HEK293 (cell line): ENCODE measurements around the gene PLEKHG7.

Experiments
- HOXA7 ChIP-seq: sonication (generic); formaldehyde crosslinking; IDR thresholded peaks from 2 replicates; pipeline ENCODE4 v1.8.1; 2022; ENCODE audit warnings: missing genetic modification reagents, borderline replicate concordance
- REST ChIP-seq: fragments of 450-650 bp; formaldehyde crosslinking; IDR thresholded peaks from 2 replicates; pipeline ENCODE4 v1.5.1; 2016; ENCODE audit warnings: missing biosample characterization, missing genetic modification characterization
- ZNF18 ChIP-seq: fragments of 450-650 bp; formaldehyde crosslinking; IDR thresholded peaks from 2 replicates; pipeline ENCODE4 v1.5.1; 2016; ENCODE audit warnings: missing biosample characterization, missing genetic modification characterization
- ZNF266 ChIP-seq: fragments of 450-650 bp; formaldehyde crosslinking; IDR thresholded peaks from 2 replicates; pipeline ENCODE4 v1.5.1; 2016; ENCODE audit warnings: missing biosample characterization, missing genetic modification characterization, low read depth
- ZNF350 ChIP-seq: fragments of 450-650 bp; formaldehyde crosslinking; IDR thresholded peaks from 2 replicates; pipeline ENCODE4 v1.5.0; 2017; ENCODE audit warnings: missing biosample characterization, mild to moderate bottlenecking, missing genetic modification characterization
- ZNF416 ChIP-seq: fragments of 450-650 bp; formaldehyde crosslinking; IDR thresholded peaks from 2 replicates; pipeline ENCODE4 v1.5.1; 2016; ENCODE audit warnings: missing biosample characterization, missing genetic modification characterization
- ZNF488 ChIP-seq: fragments of 450-650 bp; formaldehyde crosslinking; IDR thresholded peaks from 2 replicates; pipeline ENCODE4 v1.5.1; 2016; ENCODE audit warnings: missing biosample characterization, missing genetic modification characterization
- ZNF510 ChIP-seq: fragments of 450-650 bp; formaldehyde crosslinking; IDR thresholded peaks from 2 replicates; pipeline ENCODE4 v1.5.1; 2018; ENCODE audit warnings: mild to moderate bottlenecking, missing genetic modification characterization, missing biosample characterization; ENCODE audit not compliant: insufficient replicate concordance
- ZNF555 ChIP-seq: fragments of 450-650 bp; formaldehyde crosslinking; conservative IDR thresholded peaks from 2 replicates; pipeline ENCODE4 v1.5.1; 2017; ENCODE audit warnings: missing biosample characterization, mild to moderate bottlenecking, missing genetic modification characterization, inconsistent platforms
- ZNF596 ChIP-seq: fragments of 450-650 bp; IDR thresholded peaks from 2 replicates; pipeline ENCODE4 v1.5.0; 2018; ENCODE audit warnings: missing biosample characterization, mild to moderate bottlenecking, missing genetic modification characterization, moderate library complexity
- ZNF692 ChIP-seq: fragments of 450-650 bp; formaldehyde crosslinking; IDR thresholded peaks from 2 replicates; pipeline ENCODE4 v1.5.1; 2016; ENCODE audit warnings: missing biosample characterization, missing genetic modification characterization
- TF ChIP-seq, protein P1 (sequence below): fragments of 450-650 bp; formaldehyde crosslinking; IDR thresholded peaks from 2 replicates; pipeline ENCODE4 v1.5.1; 2016; ENCODE audit warnings: missing biosample characterization, missing genetic modification characterization

GRCh38 chr12:92674500-92674899 lies 28.3 kb upstream of the PLEKHG7 start:
- TF ChIP-seq, protein P1, sequence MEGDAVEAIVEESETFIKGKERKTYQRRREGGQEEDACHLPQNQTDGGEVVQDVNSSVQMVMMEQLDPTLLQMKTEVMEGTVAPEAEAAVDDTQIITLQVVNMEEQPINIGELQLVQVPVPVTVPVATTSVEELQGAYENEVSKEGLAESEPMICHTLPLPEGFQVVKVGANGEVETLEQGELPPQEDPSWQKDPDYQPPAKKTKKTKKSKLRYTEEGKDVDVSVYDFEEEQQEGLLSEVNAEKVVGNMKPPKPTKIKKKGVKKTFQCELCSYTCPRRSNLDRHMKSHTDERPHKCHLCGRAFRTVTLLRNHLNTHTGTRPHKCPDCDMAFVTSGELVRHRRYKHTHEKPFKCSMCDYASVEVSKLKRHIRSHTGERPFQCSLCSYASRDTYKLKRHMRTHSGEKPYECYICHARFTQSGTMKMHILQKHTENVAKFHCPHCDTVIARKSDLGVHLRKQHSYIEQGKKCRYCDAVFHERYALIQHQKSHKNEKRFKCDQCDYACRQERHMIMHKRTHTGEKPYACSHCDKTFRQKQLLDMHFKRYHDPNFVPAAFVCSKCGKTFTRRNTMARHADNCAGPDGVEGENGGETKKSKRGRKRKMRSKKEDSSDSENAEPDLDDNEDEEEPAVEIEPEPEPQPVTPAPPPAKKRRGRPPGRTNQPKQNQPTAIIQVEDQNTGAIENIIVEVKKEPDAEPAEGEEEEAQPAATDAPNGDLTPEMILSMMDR (tag by site-specific recombination) = no peak
- TF ChIP-seq REST (tag by site-specific recombination) (no peak), ZNF488 (tag by site-specific recombination) (no peak), ZNF350 (tag by site-specific recombination) (no peak), ZNF18 (tag by site-specific recombination) (no peak), ZNF416 (tag by site-specific recombination) (no peak), ZNF596 (no peak), ZNF555 (tag by site-specific recombination) (no peak), ZNF692 (no peak), HOXA7 (CRISPR knock-in tag) (no peak), ZNF510 (tag by site-specific recombination) (no peak), ZNF266 (no peak)
